Kidney (tissue), 14 donors: ENCODE data around the gene SCN4B. TPM values are rescaled to one million over a fixed set of nuclear protein-coding genes. Genes with fewer than 3 reads are reported as not detected.
A peak's percentile ranks its signal among the peaks of the same experiment; 100 is the strongest.
"Not testable (repeated sequence)": the region's sequence is repeated elsewhere in the genome, so short reads cannot be mapped to it uniquely, and the experiment has no call there.

Experiments used
- DNase-seq, 5 donors: peaks; one replicate each; pipeline ENCODE4 v3.0.0-alpha.2; 2013 to 2020
- FAIRE-seq: peaks from 2 replicates; lab custom pipeline; 2012; peaks lifted over from hg19 to GRCh38; lab: Jason Lieb, UNC
- H3K27ac ChIP-seq, 2 donors: one replicate each; pipeline ENCODE4 v1.7.0; 2013; ENCODE audit warnings: low read depth in 2 of 2, low read length in 2 of 2, inconsistent platforms in 1 of 2
- H3K27me3 ChIP-seq: one replicate; pipeline ENCODE4 v1.7.1; 2013; ENCODE audit warnings: low read length, inconsistent platforms; ENCODE audit not compliant: control insufficient read depth, insufficient read depth
- H3K36me3 ChIP-seq, 3 donors: one replicate each; pipeline versions ENCODE4 v1.7.0 to v1.7.1; 2013; ENCODE audit warnings: low read length in 3 of 3, control low read depth in 1 of 3, inconsistent platforms in 1 of 3; ENCODE audit not compliant: insufficient read depth in 3 of 3, control insufficient read depth in 2 of 3
- H3K4me1 ChIP-seq, 3 donors: one replicate each; pipeline versions ENCODE4 v1.7.0 to v1.7.1; 2013; ENCODE audit warnings: low read length in 3 of 3, inconsistent platforms in 1 of 3, low read depth in 1 of 3; ENCODE audit not compliant: control insufficient read depth in 2 of 3, insufficient read depth in 2 of 3
- H3K4me3 ChIP-seq, 3 donors: one replicate each; pipeline versions ENCODE4 v1.7.0 to v1.8.1; 2013; ENCODE audit warnings: low read length in 3 of 3, control low read depth in 1 of 3, inconsistent platforms in 1 of 3
- H3K9ac ChIP-seq, 3 donors: one replicate each; pipeline versions ENCODE4 v1.7.0 to v1.7.1; 2013; ENCODE audit warnings: low read length in 3 of 3, control low read depth in 1 of 3, inconsistent platforms in 1 of 3
- H3K9me3 ChIP-seq, 3 donors: one replicate each; pipeline versions ENCODE4 v1.7.0 to v1.7.1; 2013; ENCODE audit warnings: low read length in 3 of 3, control low read depth in 1 of 3, inconsistent platforms in 1 of 3; ENCODE audit not compliant: control insufficient read depth in 2 of 3, insufficient read depth in 1 of 3
- CTCF ChIP-seq: IDR thresholded peaks from 3 replicates; pipeline ENCODE4 v1.5.1; 2012; ENCODE audit warnings: mild to moderate bottlenecking, moderate library complexity, borderline replicate concordance; ENCODE audit not compliant: insufficient read depth; ENCODE audit errors: extremely low read depth
- intact Hi-C: fragments of 100-400 bp; cut with DNase I; formaldehyde crosslinking; loops from one replicate; pipeline ENCODE4 v1.11.1; 2022
- polyA plus RNA-seq: library from polyadenylated mRNA; stranded (reverse); fragments of 350-450 nt; fragmentation: Illumina TruSeq; extraction: RNeasy Lipid Tissue Mini Kit (QIAGEN cat#74804); gene quantifications from one replicate; pipeline ENCODE4 v1.2.3, GENCODE V29; 2014; ENCODE audit warnings: low read depth, low replicate concordance; ENCODE audit not compliant: insufficient read depth
- total RNA-seq: library from RNA; stranded (reverse); fragmentation: NEBNext Ultra II Directional; extraction: Animal tissue kit (Norgen Biotek cat#: 25700); gene quantifications from one replicate; pipeline ENCODE4 v1.2.1, GENCODE V29; 2021
- donor health status: control.
- donor health status: control.
- donor health status: control.
- donor health status: control.
- donor health status: control.
- donor health status: DM: yes; HTN: yes; CAD: no.
- donor health status: Normal renal cell carcinoma (clear cell type).

SCN4B gene
- total and polyA plus RNA-seq, 2 donors from 2014 or later, result 1.4 to 3.5 TPM

GRCh38 chr11:118186346-118187107 is 33.9 kb upstream of the SCN4B start:
- H3K36me3 ChIP-seq, result no peaks in the 10 kb centered on the region
- H3K27me3 ChIP-seq, result no peaks in the 10 kb centered on the region
- no peak overlapping the region for H3K27ac ChIP-seq
- no peaks in the 10 kb centered on the region for H3K9me3 ChIP-seq
- DNase-seq, result no peak
- H3K9ac ChIP-seq, result no peak overlapping the region
- H3K4me3 ChIP-seq, result no peak overlapping the region
- no peak for FAIRE-seq
- no peak for TF ChIP-seq CTCF
- H3K4me1 ChIP-seq, result no peaks in the 10 kb centered on the region
- intact Hi-C loops, result no loop called here

- Histone ChIP-seq H3K4me3 (no peak overlapping the region), H3K9ac (no peak overlapping the region), H3K36me3 (no peaks in the 10 kb centered on the region), H3K9me3 (no peaks in the 10 kb centered on the region), H3K27me3 (no peaks in the 10 kb centered on the region), H3K4me1 (peaks cover 0 to 2% (median 0%) of the 10 kb centered on the region in 3 donors), H3K27ac (no peak overlapping the region)
- FAIRE-seq (no peak), DNase-seq (no peak)
- TF ChIP-seq CTCF, result no peak
- intact Hi-C loops, result no loop called here
These were observed 32.4 kb upstream of the SCN4B start for GRCh38 chr11:118184784-118185579.

GRCh38 chr11:118183691-118184090 is 31.1 kb upstream of the SCN4B start:
- FAIRE-seq, H3K27me3 ChIP-seq, H3K4me3 ChIP-seq, H3K27ac ChIP-seq, H3K9me3 ChIP-seq, H3K4me1 ChIP-seq, H3K36me3 ChIP-seq, H3K9ac ChIP-seq, DNase-seq, intact Hi-C loops: not testable (repeated sequence)

GRCh38 chr11:118180300-118180703 is 27.7 kb upstream of the SCN4B start:
- TF ChIP-seq CTCF, result no peak
- no peaks in the 10 kb centered on the region for H3K36me3 ChIP-seq
- FAIRE-seq, result no peak
- no peaks in the 10 kb centered on the region for H3K9me3 ChIP-seq
- no peak overlapping the region for H3K27ac ChIP-seq
- H3K4me1 ChIP-seq, result peaks cover 0 to 2% (median 0%) of the 10 kb centered on the region in 3 donors
- DNase-seq, result peak in 4 of 5 donors; percentile 64 to 92 (median 80)
- no peak overlapping the region for H3K4me3 ChIP-seq
- H3K9ac ChIP-seq, result no peak overlapping the region
- no peaks in the 10 kb centered on the region for H3K27me3 ChIP-seq
- intact Hi-C loops, result no loop called here
